HepG2 (cell line): ENCODE results near the gene DIPK1C. TPM values are rescaled to one million over a fixed set of nuclear protein-coding genes. Genes with fewer than 3 reads are reported as not detected.

Experiments used
- E2F2 ChIP-seq: sonication (generic); formaldehyde crosslinking; IDR thresholded peaks from 2 replicates; pipeline ENCODE4 v1.4.0; 2020; ENCODE audit warnings: missing genetic modification reagents, borderline replicate concordance
- EP300 ChIP-seq, 3 experiments: sonication (generic) in 1 of 3; formaldehyde crosslinking in 1 of 3; IDR thresholded peaks; 2 replicates each; pipeline versions ENCODE4 v1.5.1 to v1.6.1; 2011 to 2020; ENCODE audit warnings: low read depth in 2 of 3, low read length in 2 of 3, borderline replicate concordance in 1 of 3, improper control_type of control experiment in 1 of 3, mild to moderate bottlenecking in 1 of 3, missing genetic modification reagents in 1 of 3, moderate library complexity in 1 of 3
- NFE2L2 ChIP-seq: fragments of 150-350 bp; IDR thresholded peaks from 2 replicates; pipeline ENCODE4 v1.6.1; 2014; ENCODE audit warnings: low read length
- PRMT3 ChIP-seq: sonication (generic); formaldehyde crosslinking; IDR thresholded peaks from 2 replicates; pipeline ENCODE4 v1.8.1; 2022; ENCODE audit warnings: low read depth, mild to moderate bottlenecking, moderate library complexity, missing genetic modification reagents, borderline replicate concordance
- SKI ChIP-seq: fragments of 450-650 bp; IDR thresholded peaks from one replicate; pipeline ENCODE4 v1.6.1; 2018; ENCODE audit warnings: mild to moderate bottlenecking; ENCODE audit not compliant: partially characterized antibody
- TFDP2 ChIP-seq: sonication (generic); formaldehyde crosslinking; IDR thresholded peaks from 2 replicates; pipeline ENCODE4 v1.4.0; 2020; ENCODE audit warnings: missing genetic modification reagents
- TSC22D2 ChIP-seq: sonication (generic); formaldehyde crosslinking; IDR thresholded peaks from 2 replicates; pipeline ENCODE4 v1.5.1; 2020; ENCODE audit warnings: missing genetic modification reagents, mild to moderate bottlenecking, borderline replicate concordance
- ZNF234 ChIP-seq: sonication (generic); formaldehyde crosslinking; conservative IDR thresholded peaks from 2 replicates; pipeline ENCODE4 v1.5.1; 2020; ENCODE audit warnings: mild to moderate bottlenecking, missing genetic modification reagents
- ZNF333 ChIP-seq: sonication (generic); formaldehyde crosslinking; IDR thresholded peaks from 2 replicates; pipeline ENCODE4 v1.4.0; 2020; ENCODE audit warnings: mild to moderate bottlenecking, missing genetic modification reagents, borderline replicate concordance
- polyA plus RNA-seq, 8 experiments: library from polyadenylated mRNA; depleted of rRNA in 3 of 8; stranded (reverse) in 7 of 8; unstranded in 1 of 8; fragments of >200 nt; fragmentation: Illumina TruSeq in 4 of 8; extraction: Trizol in 4 of 8; gene quantifications; 2 replicates each; pipeline versions ENCODE4 v1.2.1 to v1.2.3, GENCODE V29; 2011 to 2016; ENCODE audit warnings: low read depth in 4 of 8, missing spikeins in 1 of 8, mixed read lengths in 1 of 8; ENCODE audit not compliant: insufficient read depth in 1 of 8
- total RNA-seq, 5 experiments: library from RNA; depleted of rRNA; stranded (reverse); fragments of >200 nt; fragmentation: Illumina TruSeq; extraction: Trizol; gene quantifications; 2 replicates each; pipeline ENCODE4 v1.2.3, GENCODE V29; 2016; ENCODE audit warnings: low read depth in 1 of 5
- TF ChIP-seq, protein P1 (sequence below): sonication (generic); formaldehyde crosslinking; IDR thresholded peaks from 2 replicates; pipeline ENCODE4 v1.4.0; 2020; ENCODE audit warnings: missing genetic modification reagents
- TF ChIP-seq, protein P2 (sequence below): sonication (generic); formaldehyde crosslinking; IDR thresholded peaks from 2 replicates; pipeline ENCODE4 v1.4.0; 2020; ENCODE audit warnings: missing genetic modification reagents

Gene DIPK1C
- total and polyA plus RNA-seq, 2 of the 13 experiments (the other 11 are each of a cell fraction or from before 2014, with no cell fraction given): 1.8 TPM; not detected in 1

DNA sequence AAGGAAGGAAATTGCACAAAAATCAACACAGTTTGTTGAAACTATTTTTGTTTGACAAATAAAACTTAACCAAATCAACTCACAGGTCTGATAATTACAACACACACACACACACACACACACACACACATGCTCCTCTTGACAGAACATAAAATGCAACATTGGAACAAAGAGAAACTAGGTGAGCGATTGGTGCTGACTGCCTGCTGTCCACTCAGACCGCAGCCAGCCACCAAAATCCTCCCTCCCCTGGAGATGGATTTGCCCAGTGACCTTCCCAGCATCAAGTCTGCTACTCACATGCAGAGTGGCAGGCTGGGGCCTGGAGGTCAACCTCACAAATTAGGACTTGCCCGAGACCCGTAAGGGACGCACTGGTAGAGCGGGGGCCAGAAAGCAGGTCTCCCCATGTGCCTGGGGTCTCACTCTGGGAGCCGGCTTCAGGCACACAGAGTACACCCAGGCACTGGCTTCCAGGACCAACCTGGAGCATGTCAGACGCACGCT, 61.4 kb downstream of the DIPK1C start (continued):
- TF ChIP-seq E2F2 (CRISPR knock-in tag) (no peak), ZNF234 (CRISPR knock-in tag) (no peak), NFE2L2 (no peak), PRMT3 (no peak), ZNF333 (no peak), TFDP2 (CRISPR knock-in tag) (no peak), SKI (no peak), TSC22D2 (CRISPR knock-in tag) (no peak), EP300 (IDR thresholded peaks at IDR 0.05; ENCODE audit: low read depth in 2 of 2, low read length in 2 of 2) (no peak), EP300 (CRISPR knock-in tag; IDR thresholded peaks at IDR 0.05; ENCODE audit: borderline replicate concordance) (no peak)
- TF ChIP-seq, protein P1, sequence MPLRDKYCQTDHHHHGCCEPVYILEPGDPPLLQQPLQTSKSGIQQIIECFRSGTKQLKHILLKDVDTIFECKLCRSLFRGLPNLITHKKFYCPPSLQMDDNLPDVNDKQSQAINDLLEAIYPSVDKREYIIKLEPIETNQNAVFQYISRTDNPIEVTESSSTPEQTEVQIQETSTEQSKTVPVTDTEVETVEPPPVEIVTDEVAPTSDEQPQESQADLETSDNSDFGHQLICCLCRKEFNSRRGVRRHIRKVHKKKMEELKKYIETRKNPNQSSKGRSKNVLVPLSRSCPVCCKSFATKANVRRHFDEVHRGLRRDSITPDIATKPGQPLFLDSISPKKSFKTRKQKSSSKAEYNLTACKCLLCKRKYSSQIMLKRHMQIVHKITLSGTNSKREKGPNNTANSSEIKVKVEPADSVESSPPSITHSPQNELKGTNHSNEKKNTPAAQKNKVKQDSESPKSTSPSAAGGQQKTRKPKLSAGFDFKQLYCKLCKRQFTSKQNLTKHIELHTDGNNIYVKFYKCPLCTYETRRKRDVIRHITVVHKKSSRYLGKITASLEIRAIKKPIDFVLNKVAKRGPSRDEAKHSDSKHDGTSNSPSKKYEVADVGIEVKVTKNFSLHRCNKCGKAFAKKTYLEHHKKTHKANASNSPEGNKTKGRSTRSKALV (CRISPR knock-in tag): no peak
- TF ChIP-seq, protein P2, sequence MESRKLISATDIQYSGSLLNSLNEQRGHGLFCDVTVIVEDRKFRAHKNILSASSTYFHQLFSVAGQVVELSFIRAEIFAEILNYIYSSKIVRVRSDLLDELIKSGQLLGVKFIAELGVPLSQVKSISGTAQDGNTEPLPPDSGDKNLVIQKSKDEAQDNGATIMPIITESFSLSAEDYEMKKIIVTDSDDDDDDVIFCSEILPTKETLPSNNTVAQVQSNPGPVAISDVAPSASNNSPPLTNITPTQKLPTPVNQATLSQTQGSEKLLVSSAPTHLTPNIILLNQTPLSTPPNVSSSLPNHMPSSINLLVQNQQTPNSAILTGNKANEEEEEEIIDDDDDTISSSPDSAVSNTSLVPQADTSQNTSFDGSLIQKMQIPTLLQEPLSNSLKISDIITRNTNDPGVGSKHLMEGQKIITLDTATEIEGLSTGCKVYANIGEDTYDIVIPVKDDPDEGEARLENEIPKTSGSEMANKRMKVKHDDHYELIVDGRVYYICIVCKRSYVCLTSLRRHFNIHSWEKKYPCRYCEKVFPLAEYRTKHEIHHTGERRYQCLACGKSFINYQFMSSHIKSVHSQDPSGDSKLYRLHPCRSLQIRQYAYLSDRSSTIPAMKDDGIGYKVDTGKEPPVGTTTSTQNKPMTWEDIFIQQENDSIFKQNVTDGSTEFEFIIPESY (CRISPR knock-in tag): no peak
